Endothelial cell of umbilical vein (primary cell): ENCODE measurements around the gene NDUFA5. TPM values are rescaled to one million over a fixed set of nuclear protein-coding genes. Genes with fewer than 3 reads are reported as not detected.

Experiments used
- BruUV-seq: library from RNA; stranded (reverse); fragments of 400-500 nt; replicated peaks from 2 replicates; lab custom pipeline; 2021; lab: Mats Ljungman, UMichigan
- CTCF ChIA-PET: fragments of 300-600, 350-600 bp; sonication (Branson Sonifier 250); formaldehyde crosslinking; loops from one replicate; lab custom pipeline; 2021; ENCODE audit warnings: antibody characterized with exemption, inconsistent platforms; lab: Charles Lee
- POLR2A ChIA-PET: fragments of 300-600, 350-600 bp; sonication (Branson Sonifier 250); formaldehyde crosslinking; loops from one replicate; lab custom pipeline; 2021; ENCODE audit warnings: antibody characterized with exemption, inconsistent platforms; lab: Charles Lee
- DNase-seq: peaks from one replicate; pipeline ENCODE4 v3.0.0-alpha.2; 2011; ENCODE audit warnings: low read depth, low spot score
- FAIRE-seq: peaks from 2 replicates; lab custom pipeline; 2011; peaks lifted over from hg19 to GRCh38; lab: Jason Lieb, UNC
- H2AFZ ChIP-seq: 2 replicates; pipeline ENCODE4 v1.6.0; 2012; ENCODE audit warnings: low read depth, low read length, control low read depth, inconsistent platforms
- H3K27ac ChIP-seq: 2 replicates; pipeline ENCODE4 v1.5.1; 2011; ENCODE audit warnings: low read depth, mild to moderate bottlenecking, control low read depth, low read length, moderate library complexity; ENCODE audit not compliant: insufficient read depth
- H3K27me3 ChIP-seq, 2 experiments: 2 replicates each; pipeline versions ENCODE4 v1.6.0 to v1.6.1; 2011; ENCODE audit warnings: low read length in 2 of 2, mixed read lengths in 1 of 2; ENCODE audit not compliant: control insufficient read depth in 2 of 2, insufficient read depth in 2 of 2
- H3K36me3 ChIP-seq, 2 experiments: 2 replicates in 1 of 2; 3 replicates in 1 of 2; pipeline ENCODE4 v1.5.1; 2011; ENCODE audit warnings: low read length in 2 of 2, mild to moderate bottlenecking in 1 of 2, moderate library complexity in 1 of 2; ENCODE audit not compliant: control insufficient read depth in 2 of 2, insufficient read depth in 2 of 2; ENCODE audit errors: extremely low read depth in 1 of 2
- H3K4me1 ChIP-seq: 3 replicates; pipeline ENCODE4 v1.5.1; 2011; ENCODE audit warnings: mild to moderate bottlenecking, low read length; ENCODE audit not compliant: control insufficient read depth, insufficient read depth; ENCODE audit errors: extremely low read depth
- H3K4me2 ChIP-seq: 2 replicates; pipeline ENCODE4 v1.6.1; 2011; ENCODE audit warnings: low read length, control low read depth, mixed read lengths; ENCODE audit not compliant: insufficient read depth
- H3K4me3 ChIP-seq, 3 experiments: fragments of 200-600 bp in 1 of 3; sonication (generic), shearing (Covaris generic) in 1 of 3; replicated peaks in 1 of 3; 2 replicates each; pipeline ENCODE4 v1.5.1; 2011 to 2016; ENCODE audit warnings: control low read depth in 3 of 3, low read length in 3 of 3, mild to moderate bottlenecking in 2 of 3, inconsistent platforms in 1 of 3, low read depth in 1 of 3, moderate library complexity in 1 of 3; ENCODE audit not compliant: insufficient read depth in 1 of 3
- H3K79me2 ChIP-seq: 2 replicates; pipeline ENCODE4 v1.6.0; 2012; ENCODE audit warnings: low read length, inconsistent platforms; ENCODE audit not compliant: control insufficient read depth, insufficient read depth
- H3K9ac ChIP-seq: replicated peaks from 2 replicates; pipeline ENCODE3; 2011; ENCODE audit warnings: low read length, control low read depth; ENCODE audit not compliant: insufficient read depth; ENCODE audit errors: extremely low read depth
- H3K9me1 ChIP-seq: replicated peaks from 3 replicates; pipeline ENCODE4 v1.6.0; 2011; ENCODE audit warnings: mild to moderate bottlenecking, low read length; ENCODE audit not compliant: control insufficient read depth, insufficient read depth; ENCODE audit errors: extremely low read depth
- H3K9me3 ChIP-seq: replicated peaks from 2 replicates; pipeline ENCODE4 v1.5.1; 2012; ENCODE audit warnings: low read length, inconsistent platforms; ENCODE audit not compliant: control insufficient read depth, insufficient read depth
- H4K20me1 ChIP-seq: replicated peaks from 2 replicates; pipeline ENCODE3; 2011; ENCODE audit warnings: mild to moderate bottlenecking, low read length; ENCODE audit not compliant: control insufficient read depth, insufficient read depth; ENCODE audit errors: extremely low read depth
- CTCF ChIP-seq, 2 donors: IDR thresholded peaks; 1 replicate in 1 of 2; 2 replicates in 1 of 2; pipeline ENCODE4 v1.5.1; 2011; ENCODE audit warnings: low read length in 2 of 2, mild to moderate bottlenecking in 2 of 2, moderate library complexity in 2 of 2, control low read depth in 1 of 2, inconsistent platforms in 1 of 2, low read depth in 1 of 2; ENCODE audit not compliant: insufficient read depth in 1 of 2; ENCODE audit errors: extremely low read depth in 1 of 2
- EZH2 ChIP-seq: IDR thresholded peaks from 2 replicates; pipeline ENCODE4 v1.6.1; 2012; ENCODE audit warnings: borderline replicate concordance, low read depth, mild to moderate bottlenecking, moderate library complexity, low read length, inconsistent platforms; ENCODE audit not compliant: severe bottlenecking
- FOS ChIP-seq: IDR thresholded peaks from 2 replicates; pipeline ENCODE4 v1.6.1; 2011; ENCODE audit warnings: mild to moderate bottlenecking, low read length, moderate library complexity, borderline replicate concordance; ENCODE audit not compliant: insufficient read depth
- GATA2 ChIP-seq: IDR thresholded peaks from 2 replicates; pipeline ENCODE4 v1.7.0; 2011; ENCODE audit warnings: low read depth, mild to moderate bottlenecking, moderate library complexity, mixed read lengths, low read length; ENCODE audit not compliant: insufficient read length, insufficient read depth
- JUN ChIP-seq: IDR thresholded peaks from 2 replicates; pipeline ENCODE4 v1.6.1; 2011; ENCODE audit warnings: borderline replicate concordance, low read depth; ENCODE audit not compliant: insufficient read length, insufficient read depth
- MAX ChIP-seq: IDR thresholded peaks from 2 replicates; pipeline ENCODE4 v1.6.1; 2011; ENCODE audit not compliant: insufficient read depth, insufficient read length
- MYC ChIP-seq: IDR thresholded peaks from one replicate; pipeline ENCODE4 v1.6.1; 2011; ENCODE audit warnings: mild to moderate bottlenecking, low read depth, low read length
- POLR2A ChIP-seq: IDR thresholded peaks from 2 replicates; pipeline ENCODE4 v1.6.1; 2012; ENCODE audit warnings: low read depth, mild to moderate bottlenecking, control low read depth, low read length
- POLR2AphosphoS5 ChIP-seq: IDR thresholded peaks from 2 replicates; pipeline ENCODE4 v1.6.1; 2012; ENCODE audit warnings: low read depth, mild to moderate bottlenecking, control low read depth, low read length, moderate library complexity; ENCODE audit not compliant: insufficient read depth
- dilution Hi-C: fragments of 300-500 bp; cut with MboI; formaldehyde crosslinking; loops from one replicate; pipeline ENCODE4 v1.15.0; 2019; ENCODE audit warnings: low sequenced_read_pairs; ENCODE audit not compliant: extremely low pct_ligation_motif_present
- intact Hi-C: fragments of 100-400 bp; cut with micrococcal nuclease; formaldehyde crosslinking; loops from one replicate; pipeline ENCODE4 v1.10.0; 2022
- polyA plus RNA-seq, 4 experiments: library from polyadenylated mRNA; depleted of rRNA in 3 of 4; stranded (reverse) in 3 of 4; unstranded in 1 of 4; fragments of >200 nt; gene quantifications; 2 replicates each; pipeline versions ENCODE4 v1.2.1 to v1.2.3, GENCODE V29; 2011 to 2012; ENCODE audit warnings: missing spikeins in 1 of 4
- total RNA-seq: library from RNA; stranded (reverse); gene quantifications from 2 replicates; pipeline ENCODE4 v1.2.3, GENCODE V29; 2021

The NDUFA5 gene
- total and polyA plus RNA-seq, 2 donors (not counting 3 experiments of a cell fraction or from before 2014, with no cell fraction given) = 6.2 to 62.3 TPM

- DNase-seq (no peak), FAIRE-seq (no peak)
- ChIA-PET CTCF (interaction anchor here (1.0 to 1.1 kb wide), 2 partner anchors 8 to 371 kb away, joined by 3 to 4 read pairs; no protein-coding TSS in a partner anchor), POLR2A (no interaction called here)
- no peak overlapping the region for H3K27ac ChIP-seq
- no peak overlapping the region for H3K4me2 ChIP-seq
- H2AFZ ChIP-seq = no peak overlapping the region
- H3K9me1 ChIP-seq = no peaks in the 10 kb centered on the region
- no peaks in the 10 kb centered on the region for H3K36me3 ChIP-seq
- TF ChIP-seq POLR2AphosphoS5 (no peak), MAX (no peak), EZH2 (no peak), FOS (no peak), GATA2 (no peak), JUN (no peak), CTCF (IDR thresholded peaks at IDR 0.05; ENCODE audit: extremely low read depth in 1 of 2, insufficient read depth in 1 of 2, low read depth in 1 of 2, low read length in 2 of 2) (no peak), MYC (no peak), POLR2A (no peak)
- H3K79me2 ChIP-seq = no peaks in the 10 kb centered on the region
- no peak overlapping the region for H3K4me3 ChIP-seq
- H3K27me3 ChIP-seq = peaks cover 0 to 3% of the 10 kb centered on the region in 2 experiments
- BruUV-seq = no TSS peak
- H4K20me1 ChIP-seq = no peaks in the 10 kb centered on the region
- intact Hi-C loops (no loop called here), dilution Hi-C loops (no loop called here)
- no peaks in the 10 kb centered on the region for H3K4me1 ChIP-seq
- H3K9me3 ChIP-seq = no peaks in the 10 kb centered on the region
- H3K9ac ChIP-seq = no peak overlapping the region
Observed at GRCh38 chr7:123500878-123501489, 56.6 kb downstream of the NDUFA5 start.
